H1 (cell line): Measurements from ENCODE around the gene IFI27L1. TPM values are rescaled to one million over a fixed set of nuclear protein-coding genes. Genes with fewer than 3 reads are reported as not detected.

ENCODE experiments used
- CBX5 ChIP-seq: fragments of 300-800, 300-1000 bp; sonication (generic); IDR thresholded peaks from 2 replicates; pipeline ENCODE4 v1.7.1; 2016; ENCODE audit warnings: antibody characterized with exemption, low read length, low read depth
- CTBP2 ChIP-seq: IDR thresholded peaks from 2 replicates; pipeline ENCODE4 v1.7.0; 2011; ENCODE audit warnings: borderline replicate concordance, mild to moderate bottlenecking, moderate library complexity, mixed read lengths, low read length; ENCODE audit not compliant: insufficient read depth, insufficient read length
- EZH2 ChIP-seq: fragments of 200-600 bp; sonication (generic); IDR thresholded peaks from 2 replicates; pipeline ENCODE4 v1.7.1; 2012; ENCODE audit warnings: low read depth, mild to moderate bottlenecking, moderate library complexity, low read length, inconsistent platforms; ENCODE audit not compliant: severe bottlenecking
- HDAC6 ChIP-seq: IDR thresholded peaks from one replicate; pipeline ENCODE4 v1.7.1; 2012; ENCODE audit warnings: low read depth, mild to moderate bottlenecking, inconsistent platforms, low read length, moderate library complexity
- RAD21 ChIP-seq, 2 experiments: IDR thresholded peaks in 1 of 2; conservative IDR thresholded peaks in 1 of 2; 2 replicates each; pipeline ENCODE4 v1.6.1; 2011; ENCODE audit warnings: low read depth in 2 of 2, low read length in 2 of 2, improper control_type of control experiment in 1 of 2, inconsistent platforms in 1 of 2, mild to moderate bottlenecking in 1 of 2, moderate library complexity in 1 of 2
- polyA plus RNA-seq, 7 experiments: library from polyadenylated mRNA; depleted of rRNA in 3 of 7; stranded (reverse) in 5 of 7; unstranded in 2 of 7; fragments of >200 nt in 5 of 7; fragments of 200-250 nt in 2 of 7; gene quantifications; 1 replicate in 5 of 7; 2 replicates in 1 of 7; 4 replicates in 1 of 7; pipeline versions ENCODE4 v1.2.1 to v1.2.3, GENCODE V29; 2011 to 2013; ENCODE audit warnings: missing spikeins in 2 of 7, mixed read lengths in 2 of 7
- total RNA-seq: library from RNA; stranded (reverse); fragmentation: NEBNext Ultra II Directional; extraction: Animal tissue kit (Norgen Biotek cat#: 25700); gene quantifications from 2 replicates; pipeline ENCODE4 v1.2.1, GENCODE V29; 2021
- TF ChIP-seq, protein P1 (sequence below): fragments of 300-600 bp; sonication (generic); IDR thresholded peaks from 2 replicates; pipeline ENCODE4 v1.7.1; 2012; ENCODE audit warnings: low read length, moderate library complexity, mild to moderate bottlenecking, inconsistent platforms; ENCODE audit not compliant: insufficient replicate concordance
- TF ChIP-seq, protein P2 (sequence below): IDR thresholded peaks from 2 replicates; pipeline ENCODE4 v1.6.1; 2012; ENCODE audit warnings: inconsistent platforms
- TF ChIP-seq, protein P3 (sequence below): IDR thresholded peaks from 2 replicates; pipeline ENCODE4 v1.6.1; 2011; ENCODE audit warnings: low read depth, mild to moderate bottlenecking, low read length; ENCODE audit not compliant: insufficient read depth

IFI27L1 gene
- total and polyA plus RNA-seq, 2 of the 8 experiments (the other 6 are each of a cell fraction or from before 2014, with no cell fraction given): 21.2 to 30.5 TPM

DNA sequence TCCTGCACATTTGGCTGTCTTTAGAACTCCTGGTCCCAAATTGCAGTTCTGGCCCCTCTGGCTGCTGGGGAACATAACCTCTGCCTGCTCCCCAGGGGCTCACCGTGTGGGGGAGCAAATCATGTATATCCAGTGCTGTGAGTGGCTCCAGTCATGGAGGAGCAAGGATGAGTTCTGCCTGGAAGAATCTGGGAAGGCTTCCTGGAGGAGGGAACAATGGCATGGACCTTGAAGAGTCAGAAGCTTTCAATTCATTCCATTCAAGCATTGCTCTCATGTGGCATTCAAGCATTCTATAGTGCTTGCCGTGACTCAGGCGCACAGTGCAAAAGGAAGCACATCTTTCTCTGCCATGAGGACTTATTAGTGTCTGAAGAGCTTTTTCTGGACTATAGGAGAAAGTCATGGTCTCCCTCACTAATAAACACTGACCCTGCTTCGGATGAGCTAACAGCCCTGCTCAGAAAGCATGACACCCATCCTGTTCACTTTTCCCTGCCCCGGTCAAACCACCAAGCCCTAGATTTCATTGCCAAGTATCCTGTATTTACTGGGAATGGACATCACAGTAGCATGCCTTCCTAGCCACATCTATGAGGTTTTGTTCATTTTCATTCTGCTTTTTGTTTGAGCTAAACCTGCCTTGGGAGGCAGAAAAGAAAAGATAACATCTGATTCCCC, 32.9 kb downstream of the IFI27L1 start (continued):
- TF ChIP-seq, protein P1, sequence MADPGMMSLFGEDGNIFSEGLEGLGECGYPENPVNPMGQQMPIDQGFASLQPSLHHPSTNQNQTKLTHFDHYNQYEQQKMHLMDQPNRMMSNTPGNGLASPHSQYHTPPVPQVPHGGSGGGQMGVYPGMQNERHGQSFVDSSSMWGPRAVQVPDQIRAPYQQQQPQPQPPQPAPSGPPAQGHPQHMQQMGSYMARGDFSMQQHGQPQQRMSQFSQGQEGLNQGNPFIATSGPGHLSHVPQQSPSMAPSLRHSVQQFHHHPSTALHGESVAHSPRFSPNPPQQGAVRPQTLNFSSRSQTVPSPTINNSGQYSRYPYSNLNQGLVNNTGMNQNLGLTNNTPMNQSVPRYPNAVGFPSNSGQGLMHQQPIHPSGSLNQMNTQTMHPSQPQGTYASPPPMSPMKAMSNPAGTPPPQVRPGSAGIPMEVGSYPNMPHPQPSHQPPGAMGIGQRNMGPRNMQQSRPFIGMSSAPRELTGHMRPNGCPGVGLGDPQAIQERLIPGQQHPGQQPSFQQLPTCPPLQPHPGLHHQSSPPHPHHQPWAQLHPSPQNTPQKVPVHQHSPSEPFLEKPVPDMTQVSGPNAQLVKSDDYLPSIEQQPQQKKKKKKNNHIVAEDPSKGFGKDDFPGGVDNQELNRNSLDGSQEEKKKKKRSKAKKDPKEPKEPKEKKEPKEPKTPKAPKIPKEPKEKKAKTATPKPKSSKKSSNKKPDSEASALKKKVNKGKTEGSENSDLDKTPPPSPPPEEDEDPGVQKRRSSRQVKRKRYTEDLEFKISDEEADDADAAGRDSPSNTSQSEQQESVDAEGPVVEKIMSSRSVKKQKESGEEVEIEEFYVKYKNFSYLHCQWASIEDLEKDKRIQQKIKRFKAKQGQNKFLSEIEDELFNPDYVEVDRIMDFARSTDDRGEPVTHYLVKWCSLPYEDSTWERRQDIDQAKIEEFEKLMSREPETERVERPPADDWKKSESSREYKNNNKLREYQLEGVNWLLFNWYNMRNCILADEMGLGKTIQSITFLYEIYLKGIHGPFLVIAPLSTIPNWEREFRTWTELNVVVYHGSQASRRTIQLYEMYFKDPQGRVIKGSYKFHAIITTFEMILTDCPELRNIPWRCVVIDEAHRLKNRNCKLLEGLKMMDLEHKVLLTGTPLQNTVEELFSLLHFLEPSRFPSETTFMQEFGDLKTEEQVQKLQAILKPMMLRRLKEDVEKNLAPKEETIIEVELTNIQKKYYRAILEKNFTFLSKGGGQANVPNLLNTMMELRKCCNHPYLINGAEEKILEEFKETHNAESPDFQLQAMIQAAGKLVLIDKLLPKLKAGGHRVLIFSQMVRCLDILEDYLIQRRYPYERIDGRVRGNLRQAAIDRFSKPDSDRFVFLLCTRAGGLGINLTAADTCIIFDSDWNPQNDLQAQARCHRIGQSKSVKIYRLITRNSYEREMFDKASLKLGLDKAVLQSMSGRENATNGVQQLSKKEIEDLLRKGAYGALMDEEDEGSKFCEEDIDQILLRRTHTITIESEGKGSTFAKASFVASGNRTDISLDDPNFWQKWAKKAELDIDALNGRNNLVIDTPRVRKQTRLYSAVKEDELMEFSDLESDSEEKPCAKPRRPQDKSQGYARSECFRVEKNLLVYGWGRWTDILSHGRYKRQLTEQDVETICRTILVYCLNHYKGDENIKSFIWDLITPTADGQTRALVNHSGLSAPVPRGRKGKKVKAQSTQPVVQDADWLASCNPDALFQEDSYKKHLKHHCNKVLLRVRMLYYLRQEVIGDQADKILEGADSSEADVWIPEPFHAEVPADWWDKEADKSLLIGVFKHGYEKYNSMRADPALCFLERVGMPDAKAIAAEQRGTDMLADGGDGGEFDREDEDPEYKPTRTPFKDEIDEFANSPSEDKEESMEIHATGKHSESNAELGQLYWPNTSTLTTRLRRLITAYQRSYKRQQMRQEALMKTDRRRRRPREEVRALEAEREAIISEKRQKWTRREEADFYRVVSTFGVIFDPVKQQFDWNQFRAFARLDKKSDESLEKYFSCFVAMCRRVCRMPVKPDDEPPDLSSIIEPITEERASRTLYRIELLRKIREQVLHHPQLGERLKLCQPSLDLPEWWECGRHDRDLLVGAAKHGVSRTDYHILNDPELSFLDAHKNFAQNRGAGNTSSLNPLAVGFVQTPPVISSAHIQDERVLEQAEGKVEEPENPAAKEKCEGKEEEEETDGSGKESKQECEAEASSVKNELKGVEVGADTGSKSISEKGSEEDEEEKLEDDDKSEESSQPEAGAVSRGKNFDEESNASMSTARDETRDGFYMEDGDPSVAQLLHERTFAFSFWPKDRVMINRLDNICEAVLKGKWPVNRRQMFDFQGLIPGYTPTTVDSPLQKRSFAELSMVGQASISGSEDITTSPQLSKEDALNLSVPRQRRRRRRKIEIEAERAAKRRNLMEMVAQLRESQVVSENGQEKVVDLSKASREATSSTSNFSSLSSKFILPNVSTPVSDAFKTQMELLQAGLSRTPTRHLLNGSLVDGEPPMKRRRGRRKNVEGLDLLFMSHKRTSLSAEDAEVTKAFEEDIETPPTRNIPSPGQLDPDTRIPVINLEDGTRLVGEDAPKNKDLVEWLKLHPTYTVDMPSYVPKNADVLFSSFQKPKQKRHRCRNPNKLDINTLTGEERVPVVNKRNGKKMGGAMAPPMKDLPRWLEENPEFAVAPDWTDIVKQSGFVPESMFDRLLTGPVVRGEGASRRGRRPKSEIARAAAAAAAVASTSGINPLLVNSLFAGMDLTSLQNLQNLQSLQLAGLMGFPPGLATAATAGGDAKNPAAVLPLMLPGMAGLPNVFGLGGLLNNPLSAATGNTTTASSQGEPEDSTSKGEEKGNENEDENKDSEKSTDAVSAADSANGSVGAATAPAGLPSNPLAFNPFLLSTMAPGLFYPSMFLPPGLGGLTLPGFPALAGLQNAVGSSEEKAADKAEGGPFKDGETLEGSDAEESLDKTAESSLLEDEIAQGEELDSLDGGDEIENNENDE: no peak
- TF ChIP-seq HDAC6 (no peak), RAD21 (IDR thresholded peaks at IDR 0.05 in 1 of 2, conservative IDR thresholded peaks at IDR 0.05 in 1 of 2; ENCODE audit: low read depth in 2 of 2, low read length in 2 of 2) (no peak), CTBP2 (no peak), CBX5 (no peak), EZH2 (no peak)
- TF ChIP-seq, protein P2, sequence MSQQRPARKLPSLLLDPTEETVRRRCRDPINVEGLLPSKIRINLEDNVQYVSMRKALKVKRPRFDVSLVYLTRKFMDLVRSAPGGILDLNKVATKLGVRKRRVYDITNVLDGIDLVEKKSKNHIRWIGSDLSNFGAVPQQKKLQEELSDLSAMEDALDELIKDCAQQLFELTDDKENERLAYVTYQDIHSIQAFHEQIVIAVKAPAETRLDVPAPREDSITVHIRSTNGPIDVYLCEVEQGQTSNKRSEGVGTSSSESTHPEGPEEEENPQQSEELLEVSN: no peak
- TF ChIP-seq, protein P3, sequence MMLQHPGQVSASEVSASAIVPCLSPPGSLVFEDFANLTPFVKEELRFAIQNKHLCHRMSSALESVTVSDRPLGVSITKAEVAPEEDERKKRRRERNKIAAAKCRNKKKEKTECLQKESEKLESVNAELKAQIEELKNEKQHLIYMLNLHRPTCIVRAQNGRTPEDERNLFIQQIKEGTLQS: no peak
- TF ChIP-seq, all 59 proteins: peak for 0
